GM19240 (cell line): ENCODE results near the gene MIS18BP1.
"Not testable (repeated sequence)": the region's sequence is repeated elsewhere in the genome, so short reads cannot be mapped to it uniquely, and the experiment has no call there.

Source experiments
- DNase-seq: peaks from one replicate; pipeline ENCODE4 v3.0.0; 2011; ENCODE audit warnings: low spot score; ENCODE audit not compliant: insufficient read length

Gene MIS18BP1

GRCh38 chr14:45253070-45253753, at the start of gene MIS18BP1:
MIS18BP1 (minus strand) TSS chr14:45253202; CDS start chr14:45247286, 5,916 bp downstream.
- peak; percentile 41 for DNase-seq

- no peak for DNase-seq
Measured at GRCh38 chr14:45298423-45299117, 45.6 kb upstream of the MIS18BP1 start.

DNA sequence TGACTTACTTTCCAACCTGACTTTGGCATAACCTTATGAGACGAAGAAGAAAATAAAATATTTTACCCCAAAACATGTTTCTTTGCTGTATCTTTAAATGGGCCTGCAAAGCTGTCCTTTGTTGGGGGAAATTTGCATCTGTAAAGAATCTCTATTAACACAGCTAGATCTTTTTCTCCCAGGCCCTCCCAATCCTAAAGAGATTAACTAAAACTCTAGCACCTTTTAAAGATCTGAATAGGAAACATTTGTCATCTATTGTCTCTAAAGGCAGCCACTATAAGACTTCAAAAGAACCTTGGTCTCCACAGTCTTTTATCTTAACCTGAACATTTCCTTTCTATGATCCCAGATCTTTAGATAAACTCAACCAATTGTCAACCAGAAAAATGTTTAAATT, 41.8 kb upstream of the MIS18BP1 start:
- DNase-seq = not testable (repeated sequence)

DNA sequence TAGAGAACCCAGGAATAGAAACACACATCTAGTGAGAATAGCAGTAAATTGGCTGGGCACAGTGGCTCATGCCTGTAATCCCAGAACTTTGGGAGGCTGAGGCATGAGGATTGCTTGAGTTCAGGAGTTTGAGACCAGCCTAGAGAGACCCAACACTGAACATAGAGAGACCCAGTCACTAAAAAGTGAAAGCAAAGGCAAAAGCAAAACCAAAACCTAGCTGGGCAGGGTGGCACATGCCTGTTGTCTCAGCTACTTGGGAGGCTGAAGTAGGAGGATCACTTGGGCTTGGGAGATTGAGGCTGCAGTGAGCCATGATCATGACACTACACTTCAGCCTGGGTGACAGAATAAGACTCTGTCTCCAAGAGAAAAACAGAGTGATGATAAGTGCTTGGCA, 37.5 kb upstream of the MIS18BP1 start:
- DNase-seq = no peak

GRCh38 chr14:45287610-45288009, 34.6 kb upstream of the MIS18BP1 start:
- no peak for DNase-seq

DNA sequence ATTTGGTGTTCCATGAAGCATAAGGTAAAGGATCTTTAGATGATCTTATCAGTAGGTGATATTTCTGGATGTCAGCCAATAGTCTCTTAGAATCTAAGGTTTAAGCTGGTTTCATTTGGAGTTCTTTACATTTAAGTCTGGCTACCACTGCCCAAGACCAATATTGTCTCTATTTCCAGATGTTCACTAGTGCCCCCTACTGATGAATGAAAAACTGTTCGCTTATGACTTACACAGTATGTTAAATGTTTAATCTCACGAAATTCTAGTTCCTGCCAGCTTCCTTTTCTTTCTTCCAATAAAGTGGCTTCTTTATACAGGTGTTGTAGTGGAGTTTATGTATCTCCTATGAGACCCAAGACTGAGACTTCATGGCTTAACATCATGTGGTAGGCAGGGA, 31.8 kb upstream of the MIS18BP1 start:
- DNase-seq = no peak

GRCh38 chr14:45281731-45282400, 28.9 kb upstream of the MIS18BP1 start:
- DNase-seq = not testable (repeated sequence)

- no peak for DNase-seq
Measured at GRCh38 chr14:45271858-45272537, 19.0 kb upstream of the MIS18BP1 start.

DNA sequence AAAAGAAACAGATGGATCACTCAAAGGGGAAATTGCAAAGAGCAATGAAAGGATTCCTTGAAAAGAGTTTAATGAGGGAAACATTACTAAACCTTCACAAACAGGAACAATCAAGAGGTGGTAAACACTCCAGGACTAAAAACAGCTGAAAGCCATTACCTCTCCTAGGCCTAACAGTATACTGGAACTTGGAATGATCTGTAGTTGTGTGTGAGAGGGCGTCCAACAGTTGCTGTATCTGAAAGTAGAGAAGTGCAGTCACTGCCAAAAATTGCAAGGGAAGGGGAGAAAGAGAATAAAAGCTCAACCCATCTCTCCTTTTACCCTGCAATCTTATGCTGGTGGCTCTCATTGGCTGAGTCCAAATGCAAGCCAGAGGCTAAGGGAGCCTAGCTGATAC, 17.0 kb upstream of the MIS18BP1 start:
- no peak for DNase-seq

DNA sequence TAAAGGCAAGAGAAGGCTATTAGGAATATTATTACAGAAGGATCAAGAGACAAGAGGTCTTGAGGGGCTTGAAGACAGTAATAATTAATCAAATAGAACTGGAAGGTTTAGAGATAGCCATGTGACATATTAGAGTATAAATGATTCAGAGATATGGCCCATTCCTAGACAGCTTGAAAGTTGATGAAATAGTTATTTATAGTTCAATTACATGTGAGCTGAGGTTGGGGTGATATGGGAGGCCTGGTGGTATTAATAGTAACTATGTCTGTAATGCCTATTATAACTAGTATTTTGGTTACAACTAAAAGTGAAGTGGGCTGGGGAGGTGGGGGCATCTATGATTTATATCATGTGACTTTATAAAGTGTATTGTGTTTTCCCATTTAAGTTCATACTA, 14.1 kb upstream of the MIS18BP1 start:
- no peak for DNase-seq

DNA sequence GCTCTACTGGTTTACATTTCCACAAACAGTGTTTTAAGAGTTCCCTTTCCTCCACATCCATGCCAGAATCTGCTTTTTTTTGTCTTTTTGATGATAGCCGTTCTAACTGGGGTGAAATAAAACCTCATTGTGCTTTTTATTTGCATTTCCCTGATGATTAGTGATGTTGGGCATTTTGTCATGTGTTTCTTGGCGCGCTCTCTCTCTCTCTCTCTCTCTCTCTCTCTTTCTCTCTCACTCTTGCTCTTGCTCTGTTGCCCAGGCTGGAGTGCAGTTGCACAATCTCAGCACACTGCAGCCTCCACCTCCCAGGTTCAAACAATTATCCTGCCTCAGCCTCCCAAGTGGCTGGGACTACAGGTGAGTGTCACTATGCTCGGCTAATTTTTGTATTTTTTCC, 9.6 kb upstream of the MIS18BP1 start:
- no peak for DNase-seq

GRCh38 chr14:45261209-45261608, 8.2 kb upstream of the MIS18BP1 start:
- DNase-seq = no peak

DNA sequence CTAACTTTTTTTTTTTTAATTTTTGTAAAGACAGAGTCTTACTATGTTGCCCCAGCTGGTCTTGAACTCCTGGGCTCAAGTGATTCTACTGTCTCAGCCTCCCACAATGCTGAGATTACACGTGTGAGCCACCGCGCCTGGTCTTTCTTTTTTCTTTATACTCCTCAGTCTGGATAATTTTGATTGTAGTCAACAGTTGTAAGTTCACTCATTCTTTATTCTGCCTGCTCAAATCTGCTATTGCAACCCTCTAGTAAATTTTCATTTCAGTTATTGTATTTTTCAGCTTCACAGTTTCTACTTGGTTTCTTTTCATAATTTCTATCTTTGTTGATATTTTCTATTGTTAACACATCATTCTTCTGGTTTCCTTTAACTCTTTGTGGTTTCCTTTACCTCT, 5.8 kb upstream of the MIS18BP1 start:
- no peak for DNase-seq

GRCh38 chr14:45258073-45258472, 5.1 kb upstream of the MIS18BP1 start:
- no peak for DNase-seq

DNA sequence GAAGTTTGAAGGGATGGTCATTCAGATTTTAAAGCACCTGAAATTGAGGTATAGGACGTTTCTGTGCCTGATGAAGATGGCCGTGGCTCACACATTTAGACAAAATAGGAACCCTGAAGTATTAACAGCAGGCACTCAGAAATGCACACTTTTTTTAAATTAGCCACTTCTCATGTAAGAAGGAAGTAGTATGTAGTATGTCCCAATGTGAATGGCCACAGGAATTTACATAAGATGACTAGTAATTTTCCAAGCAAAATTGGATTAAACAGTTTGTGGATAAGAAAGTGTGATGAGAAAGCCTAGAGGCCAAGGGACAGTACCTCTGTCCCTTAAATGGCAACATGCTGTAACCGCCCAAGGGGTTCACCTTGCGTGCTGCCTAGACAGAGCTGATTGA, 1.8 kb upstream of the MIS18BP1 start:
- DNase-seq = no peak

DNA sequence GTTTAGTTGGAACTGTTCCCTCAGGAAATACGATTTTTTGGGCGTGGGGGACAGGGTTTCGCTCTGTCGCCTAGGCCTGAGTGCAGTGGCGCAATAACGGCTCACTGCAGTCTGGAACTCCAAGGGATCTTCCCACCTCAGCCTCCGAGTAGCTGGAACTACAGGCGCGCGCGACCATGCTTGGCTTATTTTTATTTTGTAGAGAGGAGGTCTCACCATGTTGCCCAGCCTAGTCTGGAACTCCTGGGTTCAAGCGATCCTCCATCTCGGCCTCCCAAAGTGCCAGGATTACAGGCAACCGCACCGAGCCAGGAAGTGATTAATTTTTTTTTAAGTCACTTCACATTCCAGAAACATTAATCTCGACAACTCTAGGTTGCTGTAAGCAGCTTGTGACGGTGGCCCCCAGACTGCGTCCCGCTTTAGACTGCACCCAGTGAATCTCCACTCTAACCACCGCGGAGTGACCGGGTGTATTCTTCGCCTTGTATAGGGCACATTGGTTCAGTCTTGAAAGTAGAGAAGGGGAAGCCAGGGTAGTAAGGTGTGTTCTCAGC, 830 bp upstream of the MIS18BP1 start:
- no peak for DNase-seq

DNA sequence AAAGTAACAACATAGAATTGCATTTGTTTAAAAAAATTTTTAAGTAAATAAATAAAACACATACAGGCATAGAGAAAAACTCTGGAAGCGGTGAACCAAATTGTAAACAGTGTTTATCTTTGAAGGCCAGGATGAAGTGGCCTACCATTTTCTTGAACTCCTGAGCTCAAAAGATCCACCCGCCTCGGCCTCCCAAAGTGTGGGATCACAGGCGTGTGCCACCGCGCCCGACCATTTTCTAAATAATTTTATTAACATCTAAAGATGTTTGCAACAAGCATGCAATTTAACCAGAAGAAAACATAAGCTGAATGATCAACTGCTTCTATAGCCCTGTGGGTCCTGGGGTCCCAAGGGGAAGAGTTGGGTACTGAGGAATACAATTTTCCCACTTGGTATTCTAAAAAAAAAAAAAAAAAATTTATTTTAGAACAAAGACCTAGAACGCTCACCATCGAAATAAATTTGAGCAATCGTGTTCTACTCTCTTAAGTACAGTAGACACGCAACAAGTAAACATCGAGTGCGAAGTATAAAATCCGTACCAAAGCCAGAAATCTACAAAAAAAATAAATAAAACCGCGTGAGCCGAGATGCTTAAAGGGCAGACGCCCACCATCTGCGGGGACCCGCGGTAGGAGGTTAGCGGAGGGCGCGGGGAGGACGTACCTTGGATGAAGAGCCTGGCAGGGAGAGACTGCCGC, 484 bp downstream of the MIS18BP1 start:
- no peak for DNase-seq

DNA sequence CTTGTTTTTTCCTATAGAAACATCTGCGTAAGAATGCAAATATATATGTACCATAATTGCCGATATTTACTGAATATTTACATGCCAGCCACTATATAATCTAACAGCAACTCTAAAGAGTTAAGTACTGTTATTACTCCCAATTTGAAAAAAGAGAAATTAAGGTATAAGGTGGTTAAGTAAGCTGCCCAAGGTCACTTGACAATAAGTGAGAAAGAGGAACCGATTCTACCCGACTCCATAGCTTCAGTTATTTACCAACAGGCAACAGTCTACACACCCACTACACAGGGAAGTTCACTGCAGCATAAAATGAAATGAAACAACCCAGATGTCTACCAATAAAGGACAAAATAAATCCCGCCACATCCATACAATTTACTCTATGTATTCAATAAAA, 1.1 kb downstream of the MIS18BP1 start:
- no peak for DNase-seq

- no peak for DNase-seq
Measured at GRCh38 chr14:45249856-45250575, 3.0 kb downstream of the MIS18BP1 start.

- DNase-seq = no peak
Measured at GRCh38 chr14:45247427-45247826, 5.6 kb downstream of the MIS18BP1 start.
